GM12873 (cell line): ENCODE data around the gene CD99L2.

Experiments
- TF ChIP-seq, protein P1 (sequence below): IDR thresholded peaks from 2 replicates; pipeline ENCODE4 v1.5.1; 2012; ENCODE audit warnings: low read depth, mild to moderate bottlenecking, moderate library complexity, low read length, control low read depth; ENCODE audit not compliant: insufficient read depth; ENCODE audit errors: missing control alignments

Gene CD99L2

DNA sequence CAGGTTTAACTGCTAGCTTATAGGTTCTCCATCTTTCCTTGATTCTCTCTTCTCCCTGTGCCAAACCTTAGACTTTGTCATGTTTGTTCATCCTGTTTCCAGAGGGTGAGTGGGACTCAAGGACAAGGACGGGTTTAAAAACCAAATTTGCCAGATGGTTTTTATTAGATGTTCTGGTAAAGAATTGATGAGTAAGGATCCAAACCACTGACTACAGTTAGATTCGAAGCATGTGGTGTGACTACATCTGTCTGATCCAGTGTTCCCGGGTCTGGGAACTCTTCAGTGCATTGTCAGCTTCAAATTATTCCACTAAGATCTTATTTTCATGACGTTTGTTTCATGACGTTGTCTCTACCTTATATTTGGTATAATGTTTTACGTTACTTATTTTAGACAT is 167.7 kb downstream of the CD99L2 start:
- TF ChIP-seq, protein P1, sequence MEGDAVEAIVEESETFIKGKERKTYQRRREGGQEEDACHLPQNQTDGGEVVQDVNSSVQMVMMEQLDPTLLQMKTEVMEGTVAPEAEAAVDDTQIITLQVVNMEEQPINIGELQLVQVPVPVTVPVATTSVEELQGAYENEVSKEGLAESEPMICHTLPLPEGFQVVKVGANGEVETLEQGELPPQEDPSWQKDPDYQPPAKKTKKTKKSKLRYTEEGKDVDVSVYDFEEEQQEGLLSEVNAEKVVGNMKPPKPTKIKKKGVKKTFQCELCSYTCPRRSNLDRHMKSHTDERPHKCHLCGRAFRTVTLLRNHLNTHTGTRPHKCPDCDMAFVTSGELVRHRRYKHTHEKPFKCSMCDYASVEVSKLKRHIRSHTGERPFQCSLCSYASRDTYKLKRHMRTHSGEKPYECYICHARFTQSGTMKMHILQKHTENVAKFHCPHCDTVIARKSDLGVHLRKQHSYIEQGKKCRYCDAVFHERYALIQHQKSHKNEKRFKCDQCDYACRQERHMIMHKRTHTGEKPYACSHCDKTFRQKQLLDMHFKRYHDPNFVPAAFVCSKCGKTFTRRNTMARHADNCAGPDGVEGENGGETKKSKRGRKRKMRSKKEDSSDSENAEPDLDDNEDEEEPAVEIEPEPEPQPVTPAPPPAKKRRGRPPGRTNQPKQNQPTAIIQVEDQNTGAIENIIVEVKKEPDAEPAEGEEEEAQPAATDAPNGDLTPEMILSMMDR, result no peak

DNA sequence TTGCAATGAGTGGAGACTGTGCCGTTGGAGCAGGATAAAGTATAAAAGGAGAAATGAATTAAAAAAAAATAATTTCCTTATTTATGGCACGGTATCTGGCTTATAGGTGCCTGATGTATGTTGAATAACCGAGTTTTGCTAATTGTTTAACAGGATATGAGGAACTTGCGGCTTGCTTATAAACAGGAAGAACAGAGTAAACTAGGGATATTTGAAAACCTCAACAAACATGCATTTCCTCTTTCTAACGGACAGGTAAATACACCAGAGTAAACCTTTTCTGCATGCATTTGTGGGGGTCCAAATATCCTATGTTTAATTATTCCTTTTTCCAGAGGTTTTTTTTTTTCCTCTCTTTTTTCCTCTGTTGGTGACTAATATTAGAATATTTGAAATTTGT is 168.5 kb downstream of the CD99L2 start:
- TF ChIP-seq, protein P1, result no peak

DNA sequence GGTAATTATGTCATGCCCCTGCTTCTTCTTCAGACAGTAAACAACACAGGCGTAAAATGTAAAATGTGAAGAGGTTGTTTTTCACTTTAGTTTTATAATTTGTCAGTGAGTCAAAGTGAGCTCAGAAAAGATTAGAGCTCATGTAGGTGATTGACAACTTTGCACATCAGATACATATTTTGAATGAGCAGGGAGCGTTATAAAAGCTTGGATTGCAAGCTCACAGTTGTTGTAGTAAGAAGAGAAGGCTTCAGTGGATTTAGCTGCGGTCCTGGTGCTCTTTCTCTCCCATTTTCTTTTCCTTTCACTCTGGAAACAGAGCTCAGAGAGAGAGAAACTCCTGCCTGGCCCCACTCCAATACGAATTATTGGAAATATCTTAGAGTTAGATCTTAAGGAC is 178.8 kb downstream of the CD99L2 start:
- TF ChIP-seq, protein P1, result no peak
